GM21360 (cell line): Measurements from ENCODE around the gene VPS33B.

ENCODE experiments used
- ATAC-seq: cut with Tn5 transposase; IDR thresholded peaks from one replicate; pipeline ENCODE4 v1.9.1; 2021; ENCODE audit warnings: mild to moderate bottlenecking, moderate library complexity; ENCODE audit not compliant: unreplicated experiment

VPS33B gene

GRCh38 chr15:90986790-90987507 is 35.4 kb downstream of the VPS33B start:
- ATAC-seq: peak; percentile 48

- no peak for ATAC-seq
These were observed 40.3 kb downstream of the VPS33B start for GRCh38 chr15:90982135-90982534.

- ATAC-seq: no peak
These were observed 40.7 kb downstream of the VPS33B start for GRCh38 chr15:90981681-90982080.

GRCh38 chr15:90979582-90979981 is 42.8 kb downstream of the VPS33B start:
- no peak for ATAC-seq

GRCh38 chr15:90974216-90974615 is 48.2 kb downstream of the VPS33B start:
- ATAC-seq: no peak

GRCh38 chr15:90972133-90972532 is 50.3 kb downstream of the VPS33B start:
- ATAC-seq: no peak

- no peak for ATAC-seq
These were observed 52.1 kb downstream of the VPS33B start for GRCh38 chr15:90970274-90970673.

GRCh38 chr15:90968434-90968833 is 54.0 kb downstream of the VPS33B start:
- no peak for ATAC-seq

- ATAC-seq: no peak
These were observed 55.2 kb downstream of the VPS33B start for GRCh38 chr15:90967206-90967605.

- no peak for ATAC-seq
These were observed 56.1 kb downstream of the VPS33B start for GRCh38 chr15:90966262-90966661.

- no peak for ATAC-seq
These were observed 60.4 kb downstream of the VPS33B start for GRCh38 chr15:90962021-90962420.

GRCh38 chr15:90960298-90961091 is 61.9 kb downstream of the VPS33B start:
- ATAC-seq: no peak

- ATAC-seq: no peak
These were observed 62.5 kb downstream of the VPS33B start for GRCh38 chr15:90959894-90960293.

GRCh38 chr15:90959028-90959595 is 63.3 kb downstream of the VPS33B start:
- no peak for ATAC-seq

GRCh38 chr15:90957791-90958190 is 64.6 kb downstream of the VPS33B start:
- no peak for ATAC-seq

- ATAC-seq: no peak
These were observed 65.2 kb downstream of the VPS33B start for GRCh38 chr15:90957031-90957790.

GRCh38 chr15:90956274-90957030 is 65.9 kb downstream of the VPS33B start:
- peak; percentile 22 for ATAC-seq

GRCh38 chr15:90955624-90956273 is 66.6 kb downstream of the VPS33B start:
- ATAC-seq: no peak

- peak; percentile 88 for ATAC-seq
These were observed 67.4 kb downstream of the VPS33B start, which contains the start of gene RCCD1 for GRCh38 chr15:90954712-90955623. Gene RCCD1 (plus strand): TSS chr15:90954884. CDS start chr15:90956735, 1,851 bp downstream.
